Jurkat, Clone E6-1 (cell line): ENCODE data around the gene NXT1.

Experiments used
- DNase-seq: peaks from one replicate; pipeline ENCODE4 v3.0.0-alpha.2; 2011; ENCODE audit warnings: low read depth, low spot score
- H3K4me3 ChIP-seq: 2 replicates; pipeline ENCODE4 v1.5.1; 2011; ENCODE audit warnings: mild to moderate bottlenecking, low read length, control low read depth, moderate library complexity

NXT1 gene

DNA sequence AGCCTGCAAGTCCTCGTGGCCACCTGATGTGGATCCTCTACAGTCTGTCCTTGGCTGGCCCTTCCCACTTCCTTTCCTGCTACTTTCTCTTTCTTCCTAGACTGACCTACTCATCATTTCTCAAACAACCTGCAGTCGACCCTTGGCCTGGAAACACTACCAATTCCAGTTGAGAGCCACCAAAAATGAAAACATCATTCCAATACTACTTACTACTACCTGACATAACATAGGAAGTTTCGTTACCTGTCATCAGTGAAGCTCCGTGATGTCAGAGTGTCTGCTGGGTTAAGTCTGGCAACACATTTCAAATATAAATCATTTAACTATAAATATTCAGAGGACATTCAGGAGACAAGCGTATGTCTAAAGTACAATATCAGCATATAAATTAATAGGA, 25.2 kb downstream of the NXT1 start:
- DNase-seq: no peak
- no peak overlapping the region for H3K4me3 ChIP-seq

DNA sequence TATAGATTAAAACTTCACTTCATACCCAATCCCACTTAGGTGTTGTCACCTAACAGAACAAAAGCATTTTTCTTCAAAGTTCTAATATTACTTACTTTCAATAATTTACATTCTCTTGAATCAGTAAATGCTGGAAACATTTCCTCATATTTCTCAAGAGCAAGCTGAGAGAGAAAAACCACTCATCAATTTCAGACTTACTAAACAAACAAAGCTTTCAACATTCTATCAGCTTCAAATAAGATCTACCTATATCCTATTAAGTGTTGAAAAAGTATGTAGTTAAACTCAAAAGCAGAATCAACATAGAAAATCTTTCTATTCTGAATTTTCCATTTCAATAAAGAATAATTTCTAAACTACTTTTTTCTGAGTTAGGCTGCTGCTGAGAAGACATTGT, 29.2 kb downstream of the NXT1 start:
- H3K4me3 ChIP-seq: no peak overlapping the region
- no peak for DNase-seq

DNA sequence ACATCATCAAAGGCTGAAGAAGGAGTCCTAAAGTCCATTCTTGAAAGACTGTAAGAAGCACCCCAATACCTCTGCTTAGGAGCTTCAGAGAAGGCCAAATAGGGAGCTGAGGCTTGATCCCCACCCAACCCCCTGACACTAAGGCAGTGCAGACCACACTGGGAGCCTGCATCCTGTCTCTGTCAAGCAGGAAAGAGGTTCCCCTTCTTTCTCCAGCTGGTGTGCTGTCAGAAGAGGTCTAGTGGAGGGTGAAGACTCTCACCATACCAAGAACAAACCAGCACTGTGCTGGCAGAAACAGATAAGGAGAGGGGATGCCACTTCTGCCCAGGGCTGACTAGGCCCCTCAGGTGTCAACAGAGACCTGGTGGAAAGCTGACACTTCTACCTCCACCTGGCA, 31.3 kb downstream of the NXT1 start:
- H3K4me3 ChIP-seq: no peak overlapping the region
- no peak for DNase-seq

DNA sequence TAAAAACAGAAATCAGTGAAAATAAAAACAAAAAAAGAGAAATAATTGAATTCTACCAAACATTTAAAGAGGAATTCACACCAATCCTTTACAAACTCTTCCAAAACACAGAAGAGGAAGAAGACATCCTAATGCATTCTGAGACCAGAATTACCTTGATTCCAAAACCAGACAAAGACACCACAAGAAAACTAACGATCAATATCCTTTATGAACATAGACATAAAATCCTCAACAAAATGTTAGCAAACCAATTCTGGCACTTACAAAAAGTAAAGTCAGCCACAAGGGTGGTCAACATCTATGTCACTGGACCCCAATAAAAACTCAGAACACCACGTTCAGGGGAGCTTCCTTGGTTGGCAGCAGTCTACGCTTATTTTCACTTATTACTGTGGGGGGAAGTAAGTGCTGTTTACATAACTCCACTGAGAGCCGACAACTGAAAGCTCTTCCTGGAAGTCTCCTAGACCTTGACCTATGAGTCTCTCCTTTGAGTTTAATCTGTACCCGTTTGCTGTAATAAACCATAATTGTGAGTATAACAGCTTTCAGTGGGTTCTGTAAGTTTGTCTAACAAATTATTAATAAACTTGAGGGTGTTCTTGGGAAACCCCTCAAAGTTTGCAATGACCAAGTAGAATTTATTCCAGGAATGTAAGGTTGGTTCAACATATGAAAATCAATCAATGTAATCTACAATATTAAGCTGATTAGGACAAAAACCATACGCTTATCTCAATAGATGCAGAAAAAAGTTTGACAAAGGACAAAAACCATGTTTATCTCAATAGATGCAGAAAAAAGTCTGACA, 35.9 kb downstream of the NXT1 start:
- H3K4me3 ChIP-seq: no peak overlapping the region
- DNase-seq: no peak

DNA sequence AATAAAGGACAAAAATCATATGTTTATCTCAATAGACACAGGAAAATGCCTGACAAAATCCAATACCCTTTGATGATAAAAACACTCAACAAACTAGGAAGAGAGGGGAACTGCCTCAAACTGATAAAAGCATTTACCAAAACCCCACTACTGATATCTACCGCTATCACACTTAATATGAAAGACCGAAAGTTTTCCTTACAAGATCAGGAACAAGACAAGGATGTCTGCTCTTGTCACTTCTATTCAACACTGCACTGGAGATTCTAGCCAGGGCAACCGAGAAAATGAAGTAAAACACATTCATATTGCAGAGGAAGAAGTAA, 36.5 kb downstream of the NXT1 start:
- no peak overlapping the region for H3K4me3 ChIP-seq
- DNase-seq: no peak

DNA sequence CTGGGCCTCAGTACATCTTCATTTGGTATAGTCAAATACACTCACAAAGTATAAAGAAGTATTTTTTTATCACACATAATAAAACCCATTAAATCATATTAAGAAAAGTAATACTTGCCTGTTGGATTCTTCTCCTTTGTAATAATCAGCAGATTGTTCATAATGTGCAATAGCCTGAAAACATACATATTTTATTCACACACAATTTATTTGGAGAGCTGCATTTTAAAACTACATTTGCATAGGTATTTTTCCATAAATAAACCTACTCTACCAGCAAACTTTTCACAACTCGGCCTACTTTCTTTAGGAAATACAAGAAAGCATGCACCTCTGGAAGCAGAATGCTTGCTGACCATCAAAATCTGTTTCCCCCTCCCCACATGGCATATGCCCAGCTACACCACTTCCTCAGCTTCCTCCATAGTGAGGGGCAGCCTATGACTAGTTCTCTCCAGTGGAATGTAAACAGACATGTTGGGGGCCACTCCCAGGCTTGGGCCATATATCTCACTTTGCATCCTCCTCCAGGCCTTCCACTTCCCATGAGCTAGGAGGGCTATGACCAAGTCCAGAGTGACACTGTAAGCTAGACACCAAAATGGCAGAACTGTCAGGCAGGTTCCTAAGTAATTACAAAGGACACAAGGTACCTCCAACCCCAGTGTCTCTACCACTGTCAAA, 39.6 kb downstream of the NXT1 start:
- no peak for DNase-seq

DNA sequence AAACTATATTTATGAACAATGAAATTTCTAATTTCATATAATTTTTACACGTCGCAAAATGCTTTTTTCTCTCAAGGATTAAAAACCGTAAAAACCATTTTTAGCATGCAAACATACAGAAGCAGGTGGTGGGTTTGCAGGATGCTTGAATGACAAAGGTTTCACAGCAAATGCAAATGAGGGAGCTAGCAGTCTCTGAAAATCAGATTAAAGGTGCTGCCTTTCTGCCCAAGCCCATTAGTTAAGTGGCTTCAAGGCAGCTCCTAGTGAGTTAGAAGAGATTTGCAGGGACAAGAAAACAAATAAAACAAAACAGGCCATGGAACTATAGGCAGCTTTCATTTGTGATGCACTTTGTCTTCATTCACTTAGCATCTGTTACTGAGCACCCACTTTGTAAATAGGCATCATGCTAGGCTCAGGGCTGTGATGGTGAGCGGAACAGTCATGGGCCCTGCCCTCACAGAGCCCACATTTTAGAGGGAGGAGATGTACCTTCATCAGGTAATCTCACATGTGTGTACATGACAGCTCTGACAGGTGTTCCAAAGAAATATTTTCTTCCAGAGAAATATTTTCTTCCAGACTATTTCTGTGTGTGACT, 41.2 kb downstream of the NXT1 start:
- no peak overlapping the region for H3K4me3 ChIP-seq

More for the DNA sequence above, 39.6 kb downstream of the NXT1 start:
- H3K4me3 ChIP-seq: no peak overlapping the region

DNA sequence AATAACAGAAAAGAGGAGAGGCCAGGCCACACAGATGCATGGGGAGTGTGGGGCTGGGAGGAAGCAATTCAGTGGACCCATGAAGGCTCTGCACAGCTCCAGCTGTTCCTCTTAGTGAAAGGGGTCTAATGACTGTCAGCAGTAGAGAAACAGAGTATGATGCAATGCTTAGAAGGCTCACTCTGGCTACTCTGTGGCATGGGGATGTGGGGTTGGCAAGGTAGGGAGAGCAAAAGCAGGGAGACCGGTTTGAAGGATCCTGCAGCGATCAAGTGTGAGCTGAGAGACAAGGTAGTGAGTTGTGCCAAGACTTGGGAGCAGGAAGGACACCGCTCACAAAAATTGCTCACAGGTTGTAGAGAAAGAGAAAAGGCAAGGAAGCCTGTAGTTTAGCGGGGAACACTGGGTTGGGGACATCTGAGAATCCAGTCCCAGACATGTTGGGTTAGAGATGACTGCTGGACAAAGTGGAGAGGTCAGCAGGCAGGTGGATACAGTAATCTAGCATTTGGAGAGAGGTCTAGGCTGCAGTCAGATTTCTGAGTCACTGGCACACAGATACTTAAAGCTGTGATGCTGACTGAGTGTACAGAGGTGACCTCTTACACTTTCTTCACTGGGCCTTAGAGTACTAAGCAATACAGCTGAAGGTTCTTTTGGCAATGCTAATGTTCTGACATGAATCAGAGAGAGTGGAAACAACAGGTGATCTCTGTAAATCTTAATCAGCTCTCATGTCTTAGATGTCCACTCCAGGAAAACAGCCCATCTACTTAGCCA, 43.6 kb downstream of the NXT1 start:
- no peak overlapping the region for H3K4me3 ChIP-seq
- DNase-seq: no peak

More for the DNA sequence above, 41.2 kb downstream of the NXT1 start:
- DNase-seq: no peak

DNA sequence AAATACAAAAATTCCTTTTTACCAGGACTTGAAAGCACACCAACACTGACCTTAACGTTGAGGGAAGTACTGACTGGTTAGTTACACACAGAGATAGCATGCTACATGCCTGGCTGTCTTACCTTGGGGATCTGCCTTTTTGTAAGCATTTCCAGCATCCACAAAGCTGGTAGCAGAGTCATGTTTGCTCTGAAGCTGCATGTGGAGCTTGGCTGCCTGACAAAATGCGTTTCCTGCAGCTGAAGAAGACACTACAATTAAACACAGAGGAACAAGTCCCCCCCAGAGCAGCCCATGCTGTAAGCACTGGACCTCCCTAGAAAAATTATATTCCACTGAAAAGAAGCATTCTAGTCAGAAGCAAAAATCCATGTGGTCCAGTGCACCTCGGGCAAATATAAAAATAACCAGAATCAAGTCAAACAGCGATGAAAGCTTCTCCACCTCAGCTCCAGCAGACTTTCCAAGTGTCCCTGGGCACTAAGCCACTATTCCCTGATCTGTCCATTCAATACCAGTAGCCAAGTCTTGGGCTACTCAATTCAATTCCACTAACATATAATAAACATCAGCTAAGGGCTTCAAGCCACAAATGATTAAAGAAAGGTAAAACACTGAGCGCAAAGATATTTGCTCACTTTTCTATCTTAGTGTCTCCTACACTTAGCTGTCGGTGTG, 46.5 kb downstream of the NXT1 start:
- H3K4me3 ChIP-seq: no peak overlapping the region
- DNase-seq: no peak

DNA sequence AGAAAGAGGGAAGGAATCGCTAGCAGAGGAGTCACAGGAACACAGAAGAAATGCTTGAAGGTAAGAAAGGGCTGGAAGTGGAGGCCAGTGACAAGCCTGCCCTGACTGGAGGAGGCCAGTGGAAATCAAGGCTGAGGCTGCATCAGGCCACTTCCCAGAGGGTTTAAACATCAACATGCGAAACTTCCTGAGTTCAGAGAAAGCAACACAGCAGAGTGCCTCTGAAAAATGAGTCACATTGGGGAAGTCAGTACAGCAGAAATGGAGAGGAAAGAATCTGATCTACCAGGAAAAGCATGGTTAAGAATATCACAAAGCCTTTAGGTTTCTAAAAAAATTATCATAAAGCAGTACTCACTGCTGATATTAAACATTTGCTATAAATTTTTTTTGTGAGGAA, 47.4 kb downstream of the NXT1 start:
- no peak overlapping the region for H3K4me3 ChIP-seq
- no peak for DNase-seq

DNA sequence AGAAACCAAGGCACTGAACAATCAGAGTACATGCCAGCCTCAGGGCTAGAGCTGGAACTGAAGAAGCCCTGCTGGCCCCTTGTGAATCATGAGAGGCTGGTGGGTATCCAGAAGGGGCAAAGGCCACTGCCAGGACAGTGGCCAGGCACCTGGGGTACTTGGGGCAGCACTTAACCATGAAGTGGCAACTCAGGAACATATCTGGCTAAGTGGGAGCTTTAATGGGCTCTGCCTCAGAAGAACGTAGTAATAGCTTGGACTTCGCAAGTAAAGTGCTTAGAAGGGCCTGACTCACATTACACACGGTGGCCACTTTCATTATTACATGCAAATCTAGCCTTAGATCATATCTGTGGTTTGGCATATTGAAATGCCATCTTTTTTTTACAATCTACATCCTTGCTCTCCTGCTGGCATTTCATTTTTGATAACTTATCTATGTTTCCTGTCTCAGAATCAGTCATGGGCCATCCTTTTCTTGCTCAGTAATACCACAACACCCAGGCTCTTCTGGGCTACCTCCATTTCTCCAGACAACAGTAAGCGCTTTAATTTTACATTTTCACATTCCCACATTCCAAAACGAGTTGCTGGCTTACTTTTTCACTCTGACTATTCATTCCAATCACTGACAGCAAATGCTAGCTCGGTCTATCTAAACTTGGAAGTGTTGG, 49.1 kb downstream of the NXT1 start:
- H3K4me3 ChIP-seq: no peak overlapping the region
- DNase-seq: no peak

DNA sequence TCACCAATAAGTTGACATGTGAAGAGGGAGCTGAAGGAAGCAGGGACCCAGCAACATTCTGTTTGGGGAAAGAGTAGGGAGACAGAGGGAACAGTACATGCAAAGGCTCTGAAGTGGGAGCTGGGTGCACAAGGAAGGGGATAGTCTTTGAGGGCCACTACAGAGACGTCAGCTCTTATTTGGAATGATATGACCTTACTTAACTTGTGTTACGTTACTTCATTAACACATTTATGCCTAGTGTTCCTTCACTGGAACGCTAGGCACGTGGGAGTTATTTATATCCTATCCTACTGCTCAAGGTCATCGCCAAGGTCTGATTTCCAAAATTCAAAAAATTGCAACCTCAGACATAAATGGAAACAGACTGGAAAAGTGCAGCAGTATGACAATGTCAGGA, 50.5 kb downstream of the NXT1 start:
- H3K4me3 ChIP-seq: no peak overlapping the region
- DNase-seq: no peak

DNA sequence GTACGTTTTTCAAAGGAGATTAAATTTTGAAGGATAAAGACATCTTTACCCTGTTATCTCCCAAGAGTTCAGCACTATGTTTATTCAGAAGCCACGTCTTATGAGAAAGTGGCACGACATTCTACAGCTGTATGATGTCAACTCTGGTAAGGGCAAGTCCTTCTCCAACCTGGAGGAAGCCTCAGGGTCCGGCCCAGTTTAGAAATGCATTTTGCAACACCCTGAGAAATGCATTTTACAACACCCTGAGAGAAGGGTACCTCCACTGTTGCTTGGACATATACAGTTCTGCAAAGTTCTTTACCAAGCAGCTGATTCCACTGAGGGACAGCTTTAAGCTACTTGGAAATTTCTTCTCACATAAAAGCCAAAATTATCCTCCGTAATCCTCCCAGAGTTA, 53.2 kb downstream of the NXT1 start:
- no peak for DNase-seq
- no peak overlapping the region for H3K4me3 ChIP-seq

DNA sequence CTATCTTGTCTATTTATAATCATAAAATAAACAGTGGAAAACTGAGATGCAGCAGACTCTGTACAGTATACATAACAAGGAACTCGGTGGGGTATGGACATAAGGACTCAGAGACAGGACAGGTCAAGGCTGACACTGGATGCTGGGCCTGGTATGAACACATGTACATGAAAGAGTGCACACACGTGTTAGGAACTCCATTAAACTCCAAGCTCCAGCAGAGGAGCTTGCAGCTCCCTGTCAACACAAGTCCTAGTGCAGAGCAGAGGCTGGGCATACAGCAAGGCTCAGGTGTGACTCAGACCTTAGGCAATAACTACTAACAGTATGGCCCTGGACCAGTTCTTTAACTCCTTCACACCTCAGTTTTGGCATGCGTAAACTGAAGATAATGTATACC, 53.6 kb downstream of the NXT1 start:
- DNase-seq: no peak
- no peak overlapping the region for H3K4me3 ChIP-seq
